Measurements from ENCODE around the gene PCSK6.
"Not testable (repeated sequence)": the region's sequence is repeated elsewhere in the genome, so short reads cannot be mapped to it uniquely, and the experiment has no call there.

The PCSK6 gene

DNA sequence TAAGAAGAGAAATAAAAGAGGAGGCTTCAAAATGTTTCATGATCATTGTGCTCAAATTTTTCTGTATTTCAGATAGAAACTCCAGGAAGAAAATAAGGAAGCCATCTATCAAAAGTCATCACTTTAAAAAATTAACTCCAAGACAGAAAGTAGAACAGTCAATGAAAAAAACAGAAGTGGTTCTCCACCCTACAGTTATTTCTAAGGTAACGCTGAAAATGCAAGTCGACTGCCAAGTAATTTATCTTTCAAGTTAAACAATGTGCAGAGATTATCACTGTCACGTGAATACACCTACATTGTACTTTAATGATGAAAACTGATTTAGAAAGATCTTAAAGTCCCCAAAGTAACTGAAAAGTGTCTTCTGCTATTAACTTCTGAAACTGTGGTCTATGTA lies 115.9 kb downstream of the PCSK6 start:
- FAIRE-seq: no peak

DNA sequence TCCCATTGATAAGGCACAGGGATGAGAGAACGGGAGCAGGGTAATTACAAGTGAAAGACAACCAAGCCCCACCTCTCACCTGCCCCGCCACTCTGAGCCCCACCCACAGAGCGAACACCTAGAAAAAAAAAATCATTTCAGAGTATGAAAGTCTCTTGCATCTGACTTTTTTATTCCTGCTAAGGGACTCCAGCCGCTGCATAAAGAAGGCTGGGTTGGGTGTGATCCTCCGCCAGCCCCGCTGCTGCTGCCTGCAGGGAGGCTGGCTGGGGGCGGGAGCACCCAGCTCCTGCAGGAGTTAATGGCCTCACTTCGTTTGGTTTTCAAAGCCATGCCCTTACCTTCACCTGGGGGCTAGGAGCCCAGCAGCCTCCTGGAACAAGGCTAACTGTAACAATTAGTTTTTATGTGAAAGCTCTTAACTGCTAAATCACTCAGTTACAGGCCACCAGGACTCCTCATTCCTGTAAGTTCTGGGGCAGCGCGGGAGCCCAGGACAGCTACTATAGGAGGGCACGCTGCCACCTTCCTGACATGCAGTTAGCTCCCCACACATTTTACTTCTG lies 116.5 kb downstream of the PCSK6 start:
- FAIRE-seq: no peak

DNA sequence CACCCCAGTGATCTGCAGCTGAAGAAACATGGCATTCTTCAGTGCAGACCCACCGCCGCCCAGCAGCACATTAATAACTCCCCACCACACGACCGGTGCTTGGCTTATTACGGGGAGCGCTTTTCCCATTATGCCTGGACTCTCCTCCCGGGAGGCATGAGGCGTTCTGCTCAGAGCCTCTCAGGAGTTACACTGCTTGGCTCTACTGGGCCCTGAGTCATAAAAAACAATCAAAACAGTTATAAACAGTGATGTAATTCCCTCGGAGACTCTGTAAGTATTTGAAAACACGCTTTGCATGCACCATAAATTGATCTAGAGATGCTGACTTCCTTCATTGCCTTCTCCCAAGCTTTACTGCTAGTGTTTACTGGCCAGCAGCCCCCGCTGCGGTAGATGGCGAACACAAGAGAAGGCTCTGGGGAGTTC lies 117.3 kb downstream of the PCSK6 start:
- FAIRE-seq: no peak

DNA sequence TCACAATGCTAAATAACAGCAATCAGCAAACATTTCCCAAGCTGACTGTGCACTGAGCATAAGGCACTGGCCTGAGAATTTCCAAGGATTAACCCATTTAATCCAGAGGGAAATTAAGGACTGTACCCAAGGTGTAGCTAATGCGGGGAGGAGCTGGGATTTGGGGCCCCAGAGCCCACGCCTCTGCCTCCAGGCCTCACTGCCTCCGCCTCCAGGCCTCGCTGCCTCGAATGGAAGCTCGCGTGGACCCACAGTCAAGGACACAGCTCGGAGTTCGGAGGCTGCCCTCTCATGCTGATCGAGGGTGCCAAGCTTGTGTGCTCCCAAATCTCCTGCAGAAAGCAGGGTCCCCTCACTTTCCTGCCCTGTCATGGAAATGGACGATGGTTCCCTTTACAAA lies 118.0 kb downstream of the PCSK6 start:
- no peak for FAIRE-seq

DNA sequence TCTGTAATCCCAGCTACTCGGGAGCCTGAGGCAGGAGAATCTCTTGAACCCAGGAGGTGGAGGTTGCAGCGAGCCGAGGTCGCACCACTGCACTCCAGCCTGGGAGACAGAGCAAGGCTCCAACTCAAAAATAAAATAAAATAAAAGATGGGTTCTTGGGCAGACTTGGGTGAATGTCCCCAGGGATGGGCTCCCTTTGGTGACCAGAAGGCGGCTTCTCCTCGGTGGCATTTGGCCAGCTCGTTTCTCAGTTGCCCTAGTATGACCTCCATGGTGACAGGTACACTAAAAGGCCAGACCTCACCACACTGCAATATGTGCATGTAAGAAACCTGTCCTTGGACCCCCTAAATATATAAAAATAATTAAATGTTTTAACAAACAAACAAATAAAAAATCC lies 118.4 kb downstream of the PCSK6 start:
- no peak for FAIRE-seq

DNA sequence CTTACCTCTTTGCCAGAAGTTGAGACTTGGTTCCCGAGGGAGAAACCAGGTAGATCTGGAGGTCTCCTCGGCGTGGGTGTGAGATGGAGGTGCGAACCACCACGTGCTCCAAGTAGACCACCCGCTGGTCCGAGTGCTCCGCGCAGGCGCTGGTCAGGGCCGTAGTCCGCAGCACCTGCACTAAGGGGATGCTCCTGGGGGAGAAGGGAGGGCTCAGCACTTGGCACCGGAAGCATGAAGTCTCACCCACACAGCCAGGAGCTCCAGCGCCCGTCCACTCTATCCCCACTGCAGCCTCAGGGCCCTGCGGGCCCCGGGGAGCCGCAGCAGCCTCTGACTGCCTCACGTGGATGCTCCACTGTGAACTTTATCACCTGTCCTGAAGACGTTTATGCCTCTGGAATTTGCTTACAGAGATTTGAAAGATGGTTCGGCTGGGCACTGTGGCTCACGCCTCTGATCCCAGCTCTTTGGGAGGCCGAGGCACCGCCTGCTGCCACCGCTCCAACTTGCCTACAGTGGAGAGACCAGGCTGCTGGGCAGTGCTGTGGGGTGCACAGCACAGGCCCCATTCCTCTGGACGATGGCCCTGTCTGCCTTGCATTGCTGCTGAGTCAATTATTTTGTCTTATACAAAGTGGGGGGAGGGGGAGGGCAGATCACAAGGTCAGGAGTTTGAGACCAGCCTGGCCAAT lies 119.0 kb downstream of the PCSK6 start:
- FAIRE-seq: no peak

DNA sequence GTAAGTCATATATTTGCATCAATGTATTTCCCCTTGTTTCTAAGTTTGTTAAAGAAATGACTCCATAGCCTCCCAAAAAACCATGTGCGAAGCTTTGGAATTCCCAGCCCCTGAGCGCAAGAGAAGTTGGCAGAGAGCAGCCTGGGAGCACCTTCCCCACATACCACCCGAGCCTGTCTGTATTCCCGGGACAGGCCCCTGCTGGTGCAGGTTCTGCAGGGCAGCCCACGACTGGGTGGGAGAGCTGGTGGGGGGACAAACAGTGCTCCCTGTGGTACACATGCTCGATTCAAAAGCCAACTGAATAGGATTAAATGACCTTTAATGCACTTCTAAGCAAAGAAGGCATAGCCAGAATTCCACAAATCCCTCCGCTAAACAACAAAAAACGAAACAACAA lies 119.8 kb downstream of the PCSK6 start:
- FAIRE-seq: no peak

DNA sequence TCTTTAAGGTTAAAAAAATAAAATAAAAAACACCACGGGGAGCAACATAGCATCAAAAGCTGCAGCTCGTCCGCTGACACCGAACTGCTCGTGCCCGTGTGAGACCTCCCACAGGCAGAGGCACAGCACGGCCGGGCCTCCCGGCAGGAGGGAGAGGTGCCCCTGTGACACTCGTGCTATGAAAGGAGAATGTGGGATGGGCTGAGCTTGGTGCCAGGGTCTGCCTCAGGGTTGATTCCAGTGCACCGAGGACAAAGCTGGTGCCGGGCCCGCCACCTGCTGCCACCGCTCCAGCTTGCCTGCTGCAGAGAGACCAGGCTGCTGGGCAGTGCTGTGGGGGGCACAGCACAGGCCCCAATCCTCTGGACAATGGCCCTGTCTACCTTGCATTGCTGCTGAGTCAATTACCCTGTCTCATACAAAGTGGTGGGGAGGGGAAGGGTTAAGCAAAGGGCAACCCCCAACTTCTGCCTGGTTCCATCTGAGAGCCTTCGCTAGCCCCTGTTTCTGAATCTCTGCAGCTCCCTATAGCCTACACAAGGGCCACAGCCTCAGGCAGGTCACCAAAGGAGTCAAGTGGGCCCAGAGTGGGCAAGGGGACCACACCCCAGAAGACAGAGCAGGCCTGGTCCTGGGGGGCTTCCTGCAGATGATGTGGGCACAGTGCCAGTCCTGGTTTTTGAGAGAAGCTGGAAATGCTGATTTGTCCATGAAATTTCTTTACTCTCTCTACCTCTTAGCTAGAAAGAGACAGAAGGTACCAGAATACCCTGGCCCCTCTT lies 120.5 kb downstream of the PCSK6 start:
- no peak for FAIRE-seq

DNA sequence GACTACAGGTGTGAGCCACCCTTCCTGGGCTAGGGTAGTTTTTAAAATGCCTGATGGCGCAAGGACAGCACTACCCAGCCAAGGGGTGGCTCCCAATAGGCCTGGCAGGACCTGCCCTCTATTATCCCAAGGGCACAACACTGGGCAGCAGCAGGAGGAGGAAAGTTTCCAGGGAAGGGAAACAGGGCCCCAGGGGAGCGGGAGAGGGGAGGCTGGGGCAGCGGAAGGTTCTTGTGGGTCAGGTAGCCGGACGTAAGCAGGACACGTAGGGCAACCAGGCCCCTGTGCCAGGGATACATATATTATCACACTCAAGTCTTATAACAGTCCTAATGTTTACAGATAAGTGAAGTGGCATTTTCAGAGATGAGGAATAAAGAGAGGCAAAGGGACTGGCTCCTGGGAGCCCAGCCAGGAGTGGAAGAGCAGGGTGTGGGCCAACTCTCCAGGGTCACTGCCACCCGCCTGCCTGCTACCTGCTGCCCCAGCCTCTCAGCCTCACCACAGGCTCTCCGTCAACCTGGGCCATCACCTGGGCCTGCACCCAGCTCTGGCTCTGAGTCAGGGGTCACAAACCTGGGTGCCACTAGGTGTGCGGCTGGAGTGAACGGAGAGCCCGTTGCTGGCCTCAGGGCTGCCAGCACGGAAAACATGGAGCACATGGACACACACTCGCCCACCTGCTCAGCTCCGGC lies 121.3 kb downstream of the PCSK6 start:
- FAIRE-seq: no peak

DNA sequence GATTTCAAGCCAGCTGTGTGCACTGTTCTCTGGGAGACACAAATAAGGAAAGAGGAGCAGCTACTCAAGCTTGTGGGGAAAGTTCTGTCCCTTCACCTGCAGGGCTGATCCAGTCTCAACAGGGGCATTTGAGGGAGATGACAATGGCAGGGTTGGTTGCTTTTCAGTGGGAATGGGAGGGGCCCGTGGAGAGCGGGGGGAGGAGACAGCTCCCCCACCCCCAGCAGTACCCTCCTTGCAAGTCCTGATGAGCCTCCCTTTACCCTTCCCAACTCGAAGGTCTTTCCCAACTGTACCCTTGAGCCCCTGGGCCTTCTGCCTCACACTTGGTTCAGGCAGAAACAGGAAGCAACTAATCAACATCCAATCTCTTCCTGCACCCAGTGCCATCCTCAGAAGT lies 122.7 kb downstream of the PCSK6 start:
- FAIRE-seq: no peak

DNA sequence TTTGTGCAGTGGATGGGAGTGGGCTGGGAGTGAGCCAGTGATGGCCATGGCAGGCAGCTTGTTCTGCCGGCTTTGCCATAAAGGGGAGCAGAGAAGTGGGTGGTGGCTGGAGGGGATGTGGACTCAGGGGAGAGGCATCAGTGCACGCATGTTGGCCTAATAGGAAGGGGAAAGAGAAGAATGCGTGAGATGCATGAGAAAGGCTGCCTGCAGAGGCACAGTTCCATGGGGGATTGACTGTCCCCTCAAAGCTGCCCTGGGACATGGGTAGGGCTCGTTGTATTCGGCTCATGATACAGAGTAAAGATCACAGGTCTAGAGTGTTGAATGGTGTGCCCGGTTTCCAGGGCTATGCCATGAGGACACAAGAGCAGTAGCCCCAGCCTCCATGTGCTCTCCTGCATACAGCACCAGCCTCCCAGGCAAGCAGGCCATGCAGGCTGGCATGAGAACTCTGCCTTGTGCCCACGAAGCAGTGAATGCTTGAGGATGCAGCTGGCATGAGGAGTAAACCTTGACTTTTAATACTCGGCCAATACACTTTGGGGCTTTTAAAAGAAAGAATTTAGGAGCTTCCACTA lies 126.4 kb downstream of the PCSK6 start:
- FAIRE-seq: no peak

DNA sequence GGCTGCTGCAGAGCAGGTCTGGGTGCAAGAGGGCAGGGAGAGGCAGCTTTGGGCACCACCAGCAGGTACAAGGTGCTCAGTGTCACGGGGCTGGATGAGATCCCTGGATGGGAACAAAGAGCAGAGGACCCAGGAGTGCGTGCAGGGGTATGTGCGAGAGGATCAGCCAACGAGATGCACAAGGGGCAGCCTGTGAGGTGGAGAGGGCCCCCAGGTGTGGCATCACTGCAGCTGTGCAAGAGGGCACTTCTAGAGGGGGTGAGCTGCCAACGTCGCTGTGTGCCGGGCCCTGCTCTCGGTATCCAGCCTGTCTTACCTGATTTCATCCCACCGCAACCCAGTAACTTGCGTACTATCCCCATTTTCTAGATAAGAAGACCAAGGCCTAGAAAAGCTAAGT lies 127.1 kb downstream of the PCSK6 start:
- no peak for FAIRE-seq

DNA sequence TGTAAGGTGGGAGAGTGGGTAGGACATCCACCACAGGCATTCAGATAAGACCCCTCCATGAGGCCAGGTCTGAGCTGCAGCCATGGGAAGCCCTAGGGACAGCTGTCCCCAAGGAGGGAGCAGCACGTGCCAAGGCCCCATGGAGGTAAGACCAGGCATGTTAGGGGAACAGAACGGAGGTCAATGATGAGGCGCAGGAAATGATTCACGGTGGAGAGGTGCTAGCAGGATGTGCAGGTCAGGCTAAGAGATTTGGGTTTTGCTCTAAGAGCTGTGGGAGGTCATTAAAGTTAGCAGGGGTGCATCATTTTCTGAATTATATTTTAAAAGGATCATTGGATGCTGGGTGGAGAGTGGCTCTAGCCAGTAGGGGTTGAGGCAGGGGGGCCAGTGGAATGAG lies 128.1 kb downstream of the PCSK6 start:
- FAIRE-seq: no peak

DNA sequence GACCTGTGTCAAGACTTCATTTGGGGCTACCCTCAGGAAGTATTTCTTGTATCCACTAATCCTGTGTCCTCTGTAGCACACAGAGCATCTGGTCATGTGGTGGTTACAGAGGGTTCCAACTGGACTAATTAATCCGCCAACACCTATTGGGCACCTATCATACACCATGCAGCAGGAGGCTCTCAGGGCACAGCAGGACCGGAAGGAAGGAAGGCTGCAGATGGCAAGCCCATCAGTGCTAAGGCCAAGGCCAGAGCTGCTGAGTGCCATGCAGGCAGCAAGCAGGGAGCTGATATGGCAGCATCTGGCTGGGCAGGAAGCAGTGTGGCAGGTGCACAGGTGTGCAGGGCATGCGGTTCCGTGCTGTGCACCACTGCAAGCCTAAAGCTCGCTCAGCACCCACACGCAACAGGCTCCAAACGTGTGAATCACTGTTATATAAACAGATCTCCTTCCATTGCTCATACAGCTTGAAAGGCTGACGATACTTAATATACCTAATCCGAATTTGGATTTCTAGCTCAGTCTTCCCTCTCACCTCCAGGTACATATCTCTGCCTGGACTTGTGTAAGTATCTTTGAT lies 130.1 kb downstream of the PCSK6 start:
- no peak for FAIRE-seq

DNA sequence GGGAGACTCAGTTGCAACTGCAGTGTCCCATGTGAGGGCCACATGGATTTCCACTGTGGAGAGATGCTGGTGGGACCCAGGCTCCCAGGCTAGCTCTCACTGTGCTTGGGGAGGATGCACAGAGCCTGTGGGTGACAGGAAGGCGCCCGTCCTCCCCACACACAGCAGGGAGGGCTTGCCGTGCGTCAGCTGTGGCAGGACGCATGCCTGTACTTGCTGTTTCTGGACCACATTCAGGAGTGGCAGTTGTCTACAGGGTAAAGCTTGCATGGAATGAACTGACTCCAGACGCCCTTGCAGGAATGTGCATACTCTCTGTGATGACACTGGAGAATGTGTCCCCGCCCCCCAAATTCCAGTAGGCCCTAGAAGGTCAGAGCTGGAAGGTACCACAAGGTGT lies 130.6 kb downstream of the PCSK6 start:
- FAIRE-seq: no peak

DNA sequence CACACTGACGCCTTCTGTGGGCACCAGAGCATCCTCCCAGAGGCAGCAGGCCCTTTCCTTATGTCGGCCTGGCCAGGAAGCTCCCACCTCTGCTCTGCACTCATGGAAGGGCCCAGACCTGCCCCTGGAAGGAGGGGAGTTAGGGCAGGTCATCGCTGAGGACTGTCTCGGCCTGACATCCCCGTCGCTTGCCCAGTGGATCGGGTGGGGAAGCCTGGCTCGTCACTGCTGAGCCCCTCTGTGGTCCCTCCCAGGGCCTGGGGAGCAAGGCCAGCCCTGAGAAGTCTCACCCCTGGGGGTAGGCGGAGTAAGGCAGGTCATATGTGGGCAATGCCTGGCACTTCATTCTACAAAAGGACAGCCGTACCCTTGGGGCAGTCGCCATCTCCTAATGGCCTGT lies 131.6 kb downstream of the PCSK6 start:
- FAIRE-seq: no peak

DNA sequence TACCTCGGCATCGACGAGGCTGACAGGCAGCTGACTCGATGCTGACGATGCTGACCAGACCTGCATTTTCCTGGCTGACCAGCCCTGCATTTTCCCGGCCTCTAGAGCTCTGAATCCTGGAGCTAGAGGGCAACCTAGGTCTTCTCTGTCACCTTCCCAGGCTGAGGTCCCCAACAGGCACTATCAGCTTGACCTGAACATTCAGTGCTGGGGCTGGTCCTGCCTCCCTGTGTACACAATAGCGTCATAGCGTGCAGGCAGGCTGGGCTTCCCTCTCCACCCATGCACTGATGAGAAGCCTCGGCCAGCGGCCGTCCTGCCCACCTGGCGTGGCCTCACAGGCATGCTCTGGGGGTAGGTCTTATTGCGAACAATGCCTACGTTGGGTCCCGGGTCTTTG lies 132.2 kb downstream of the PCSK6 start:
- no peak for FAIRE-seq

DNA sequence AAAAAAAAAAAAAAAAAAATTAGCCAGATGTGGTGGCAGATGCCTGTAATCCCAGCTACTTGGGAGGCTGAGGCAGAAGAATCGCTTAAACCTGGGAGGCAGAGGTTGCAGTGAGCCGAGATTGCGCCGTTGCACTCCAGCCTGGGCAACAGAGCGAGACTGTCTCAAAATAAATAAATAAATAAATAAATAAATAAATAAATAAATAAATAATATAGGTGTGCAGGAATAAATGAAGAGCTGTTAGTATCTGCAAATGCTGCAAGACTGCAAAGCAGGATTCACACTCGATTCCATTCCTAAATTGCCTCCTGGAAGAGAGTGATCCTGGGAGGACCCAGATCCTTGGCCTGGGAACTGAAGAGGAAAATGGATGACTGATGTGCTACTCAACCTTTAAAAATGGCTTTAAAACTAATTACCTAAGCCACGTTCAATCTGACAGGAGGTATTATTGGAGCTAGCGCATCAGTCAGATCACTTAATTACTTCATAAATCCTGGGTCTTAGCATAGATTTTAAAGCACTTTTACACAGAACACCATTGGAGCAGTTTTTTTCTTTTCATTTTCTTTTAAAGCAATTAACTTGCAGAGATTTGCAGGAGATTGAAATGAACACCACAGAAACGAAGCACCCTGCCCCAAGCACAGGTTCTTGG lies 132.9 kb downstream of the PCSK6 start:
- FAIRE-seq: not testable (repeated sequence)

DNA sequence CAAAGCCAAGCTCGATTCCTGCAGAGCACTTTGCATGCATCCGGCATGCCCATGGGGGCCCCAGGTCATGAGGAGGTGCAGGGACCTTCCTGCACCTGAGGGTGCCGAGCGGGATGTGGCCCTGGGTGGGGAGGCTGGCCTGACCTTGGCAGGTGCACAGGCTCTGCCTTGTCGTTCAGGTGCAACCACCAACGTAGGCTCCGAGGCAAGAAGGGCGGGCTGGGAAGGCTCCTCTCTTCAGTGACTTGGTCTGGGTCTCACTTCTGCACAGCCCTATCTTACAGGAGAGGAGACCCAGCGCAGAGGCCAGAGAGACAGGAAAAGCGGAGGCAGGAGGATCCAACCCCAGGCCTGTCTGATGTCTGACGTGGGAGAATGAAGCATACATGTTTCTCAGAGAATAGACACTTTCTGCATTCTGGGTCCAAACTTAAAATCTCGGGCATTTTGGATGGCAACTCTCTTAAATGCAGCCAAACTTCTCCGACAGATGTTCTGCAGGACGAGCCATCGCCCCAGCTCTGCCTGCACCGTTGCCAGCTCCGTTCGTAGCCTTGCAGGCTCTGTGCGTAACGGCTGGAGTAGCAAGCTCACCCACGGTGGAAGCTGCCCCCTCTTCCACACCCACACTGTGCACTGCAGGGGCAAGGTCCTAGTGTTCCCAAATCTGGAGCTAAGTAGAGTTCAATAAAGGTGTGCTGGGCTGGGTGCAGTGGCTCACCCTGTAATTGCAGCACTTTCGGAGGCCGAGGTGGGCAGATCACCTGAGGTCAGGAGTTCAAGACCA lies 133.6 kb downstream of the PCSK6 start:
- no peak for FAIRE-seq

DNA sequence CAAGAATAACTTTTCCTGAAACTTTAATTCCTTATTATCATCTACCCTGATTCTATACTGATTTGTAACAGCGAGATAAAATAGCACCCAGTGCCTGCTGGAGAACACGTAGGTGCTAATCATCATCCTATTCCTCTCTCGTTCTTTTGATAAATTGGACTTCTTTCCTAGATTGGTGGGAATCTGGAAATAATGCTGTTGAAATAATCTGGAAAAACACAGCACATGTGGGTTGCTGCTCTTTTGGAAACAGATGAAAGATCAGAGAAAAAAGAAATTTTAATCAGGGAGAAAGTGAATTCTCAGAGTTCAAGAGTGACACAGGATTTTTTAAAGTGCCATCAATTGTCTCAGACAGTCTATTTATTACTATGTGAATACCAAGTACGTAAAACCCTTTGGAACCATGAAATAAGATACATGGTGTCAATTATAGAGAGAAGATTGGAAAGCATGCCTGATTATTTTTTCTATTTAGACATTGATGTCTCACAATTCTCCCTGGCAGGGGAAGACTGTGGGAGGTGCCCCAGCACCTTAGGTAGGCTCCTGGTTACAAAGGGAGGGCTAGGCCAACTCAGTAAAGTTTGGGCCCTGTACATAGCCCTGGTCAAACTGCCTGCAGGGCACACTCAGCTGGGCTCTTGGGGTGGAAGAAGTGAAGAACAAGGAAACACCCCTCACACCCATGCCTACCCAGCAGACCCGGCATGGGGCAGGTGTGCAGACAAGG lies 134.4 kb downstream of the PCSK6 start:
- no peak for FAIRE-seq

DNA sequence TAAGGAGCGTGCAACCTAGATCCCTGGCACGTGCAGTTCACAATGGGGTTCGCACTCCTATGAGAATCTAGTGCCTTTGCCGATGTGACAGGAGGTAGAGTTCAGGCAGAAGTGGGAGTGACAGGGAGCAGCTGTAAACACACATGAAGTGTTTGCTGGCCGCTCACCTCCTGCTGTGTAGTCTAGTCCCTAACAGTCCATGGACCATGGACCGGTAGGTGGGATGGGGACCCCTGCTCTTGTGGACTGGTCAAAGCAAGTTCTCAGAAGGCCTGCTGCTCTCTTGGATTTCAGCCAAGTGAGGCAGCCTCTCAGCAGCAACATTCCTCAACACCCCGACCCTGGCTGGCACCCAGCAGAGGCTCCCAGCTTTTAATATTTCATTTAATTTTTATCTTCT lies 136.3 kb downstream of the PCSK6 start:
- FAIRE-seq: no peak

Data from A204.1 (cell line).